G401 (cell line): ENCODE results near the gene SMYD4. TPM values are rescaled to one million over a fixed set of nuclear protein-coding genes. Genes with fewer than 3 reads are reported as not detected.
A peak's percentile ranks its signal among the peaks of the same experiment; 100 is the strongest.
"Not testable (repeated sequence)": the region's sequence is repeated elsewhere in the genome, so short reads cannot be mapped to it uniquely, and the experiment has no call there.

Experiments used
- DNase-seq: peaks from one replicate; pipeline ENCODE4 v3.0.0-alpha.2; 2015; ENCODE audit warnings: low spot score
- in situ Hi-C: cut with HindIII; loops from 2 replicates; pipeline ENCODE4 v1.10.0; 2016; ENCODE audit warnings: low sequenced_read_pairs, mixed read lengths
- total RNA-seq: library from RNA; depleted of rRNA; stranded (reverse); fragments of >200 nt; shearing (Covaris generic); gene quantifications from 2 replicates; pipeline ENCODE4 v1.2.3, GENCODE V29; 2014; rRNA removed

Gene SMYD4, protein sequence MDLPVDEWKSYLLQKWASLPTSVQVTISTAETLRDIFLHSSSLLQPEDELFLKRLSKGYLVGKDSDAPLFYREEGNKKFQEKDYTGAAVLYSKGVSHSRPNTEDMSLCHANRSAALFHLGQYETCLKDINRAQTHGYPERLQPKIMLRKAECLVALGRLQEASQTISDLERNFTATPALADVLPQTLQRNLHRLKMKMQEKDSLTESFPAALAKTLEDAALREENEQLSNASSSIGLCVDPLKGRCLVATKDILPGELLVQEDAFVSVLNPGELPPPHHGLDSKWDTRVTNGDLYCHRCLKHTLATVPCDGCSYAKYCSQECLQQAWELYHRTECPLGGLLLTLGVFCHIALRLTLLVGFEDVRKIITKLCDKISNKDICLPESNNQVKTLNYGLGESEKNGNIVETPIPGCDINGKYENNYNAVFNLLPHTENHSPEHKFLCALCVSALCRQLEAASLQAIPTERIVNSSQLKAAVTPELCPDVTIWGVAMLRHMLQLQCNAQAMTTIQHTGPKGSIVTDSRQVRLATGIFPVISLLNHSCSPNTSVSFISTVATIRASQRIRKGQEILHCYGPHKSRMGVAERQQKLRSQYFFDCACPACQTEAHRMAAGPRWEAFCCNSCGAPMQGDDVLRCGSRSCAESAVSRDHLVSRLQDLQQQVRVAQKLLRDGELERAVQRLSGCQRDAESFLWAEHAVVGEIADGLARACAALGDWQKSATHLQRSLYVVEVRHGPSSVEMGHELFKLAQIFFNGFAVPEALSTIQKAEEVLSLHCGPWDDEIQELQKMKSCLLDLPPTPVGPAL
- 13.4 and 16.0 TPM in 2 replicates for total RNA-seq

DNA sequence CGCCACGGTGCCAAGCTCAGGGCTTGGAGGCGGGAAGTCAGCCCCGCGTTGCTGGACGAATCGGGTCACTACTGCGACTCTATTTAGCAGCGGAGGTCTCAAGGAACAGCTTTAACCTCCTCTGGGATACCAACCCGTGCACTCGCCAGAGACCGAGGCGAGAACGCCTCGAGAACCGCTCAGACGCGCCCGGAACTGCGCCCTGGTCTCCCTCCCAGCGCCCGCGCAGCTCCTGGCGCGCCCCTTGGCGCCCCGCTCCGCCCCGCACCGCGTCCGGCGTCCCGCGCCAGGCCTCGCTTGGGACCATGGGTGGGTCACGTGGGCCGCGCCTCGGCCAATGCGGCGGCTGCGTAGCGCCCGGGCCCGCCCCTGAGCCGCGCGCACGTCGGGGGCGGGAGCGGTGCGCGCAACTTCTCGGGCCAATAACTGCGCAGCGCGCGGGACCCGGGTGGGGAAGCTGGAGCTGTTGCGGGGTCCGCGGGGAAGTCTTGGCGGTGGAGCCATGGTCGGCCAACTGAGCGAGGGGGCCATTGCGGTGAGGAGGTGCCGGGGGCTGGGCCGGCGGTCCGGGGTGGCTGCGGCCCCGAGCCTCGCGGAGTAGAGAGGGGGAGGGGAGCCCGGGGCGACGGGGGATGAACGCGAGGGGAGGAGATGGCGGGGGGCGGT lies at the start of gene SMYD4, which contains the start of gene RPA1:
Gene SMYD4, minus strand, starts transcription at position 311 of the 666 bp plus-strand sequence. CDS start 1,908 bp downstream, outside the sequence.
Gene RPA1, plus strand, starts transcription at position 414 of the 666 bp plus-strand sequence. Its CDS starts 89 bp downstream, at position 503.
- in situ Hi-C loops = no loop called here
- DNase-seq = peak; percentile 87

DNA sequence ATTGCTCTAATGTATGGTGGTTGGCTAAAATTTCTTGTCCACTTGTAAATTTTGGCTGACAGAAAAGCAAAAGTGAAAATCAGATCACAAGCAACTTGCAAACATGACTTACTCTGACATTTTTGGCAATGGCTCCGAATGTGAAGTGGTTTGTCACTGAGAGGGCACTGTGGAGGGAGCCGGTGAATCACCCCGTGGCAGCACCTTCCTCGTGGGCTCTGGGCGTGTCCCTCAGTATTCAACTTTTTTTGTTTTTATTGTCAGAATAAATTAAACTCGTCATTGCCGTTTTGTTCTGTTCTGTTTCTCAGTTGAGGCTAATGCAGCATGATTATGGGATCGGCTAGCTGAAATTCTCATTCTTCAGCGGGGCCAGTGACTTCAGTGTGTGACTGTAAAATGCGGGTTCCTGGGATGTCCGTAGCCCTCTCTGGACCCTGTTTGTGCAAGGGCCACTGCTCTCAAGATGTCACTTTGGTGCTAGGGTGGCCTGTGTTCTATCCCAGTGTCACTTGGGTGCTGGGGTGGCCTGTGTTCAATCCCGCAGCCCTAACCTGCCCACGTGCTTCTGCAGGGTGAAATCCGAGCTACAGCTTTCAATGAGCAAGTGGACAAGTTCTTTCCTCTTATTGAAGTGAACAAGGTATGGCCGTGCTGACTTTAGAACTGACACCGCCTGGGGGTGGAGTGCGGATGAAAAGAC lies 48.9 kb upstream of the SMYD4 start:
- DNase-seq = no peak
- in situ Hi-C loops = loop anchor here (25.0 kb wide), 1 partner anchor 159 kb away; the partner anchor contains the start of genes DPH1, OVCA2 and RTN4RL1

DNA sequence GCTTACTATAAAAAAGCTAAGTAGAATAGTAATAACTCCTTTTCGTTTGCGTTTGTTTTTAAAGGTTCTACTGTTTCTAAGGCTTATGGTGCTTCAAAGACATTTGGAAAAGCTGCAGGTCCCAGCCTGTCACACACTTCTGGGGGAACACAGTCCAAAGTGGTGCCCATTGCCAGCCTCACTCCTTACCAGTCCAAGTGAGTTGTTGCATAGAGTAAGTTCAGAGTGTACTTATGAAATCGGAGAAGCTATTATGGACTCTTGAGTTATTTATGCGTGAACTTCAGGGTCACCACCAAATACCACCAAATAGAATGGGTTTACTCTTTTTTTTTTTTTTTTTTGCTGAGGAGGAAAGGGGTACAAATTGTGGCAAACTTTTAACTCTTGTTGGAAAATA lies 45.9 kb upstream of the SMYD4 start:
- DNase-seq = no peak
- in situ Hi-C loops = loop anchor here (25.0 kb wide), 1 partner anchor 162 kb away; the partner anchor contains the start of genes DPH1, OVCA2 and RTN4RL1

DNA sequence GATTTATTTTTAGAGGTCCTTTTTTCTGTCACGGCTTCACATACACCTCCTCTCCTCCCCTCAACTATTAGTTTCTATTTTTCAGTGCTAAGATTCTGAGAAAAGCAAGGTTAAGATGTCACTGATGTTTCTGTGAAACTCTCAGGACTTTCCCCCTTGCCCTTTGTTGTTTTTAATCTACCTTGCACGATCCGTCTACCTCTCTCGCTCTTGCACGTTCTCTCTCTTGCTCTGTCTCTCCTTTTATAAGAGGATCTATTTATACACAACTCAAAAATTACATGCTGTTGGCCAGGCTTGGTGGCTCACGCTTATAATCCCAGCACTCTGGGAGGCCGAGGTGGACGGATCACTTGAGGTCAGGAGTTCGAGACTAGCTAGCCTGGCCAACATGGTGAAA lies 43.7 kb upstream of the SMYD4 start:
- in situ Hi-C loops = no loop called here
- DNase-seq = no peak

DNA sequence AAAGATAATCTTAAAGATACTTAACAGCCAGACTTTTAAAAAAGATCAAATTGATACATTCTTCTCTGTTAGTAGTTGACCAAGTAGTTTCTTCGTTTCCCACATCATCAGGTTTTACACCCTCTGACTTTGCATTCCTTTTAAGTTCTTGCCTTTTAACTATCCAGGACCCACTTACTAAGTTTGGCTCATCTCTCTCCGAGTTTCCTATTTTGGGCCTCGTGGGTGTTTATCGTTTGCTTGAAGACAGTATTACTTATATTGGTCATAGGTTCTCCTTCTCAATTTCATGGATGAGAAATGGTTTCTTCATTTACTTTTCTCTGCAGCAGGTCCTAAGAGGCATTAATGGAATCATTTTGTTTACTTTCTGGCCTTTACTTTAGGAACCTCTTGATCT lies 43.3 kb upstream of the SMYD4 start:
- no peak for DNase-seq
- in situ Hi-C loops = no loop called here

DNA sequence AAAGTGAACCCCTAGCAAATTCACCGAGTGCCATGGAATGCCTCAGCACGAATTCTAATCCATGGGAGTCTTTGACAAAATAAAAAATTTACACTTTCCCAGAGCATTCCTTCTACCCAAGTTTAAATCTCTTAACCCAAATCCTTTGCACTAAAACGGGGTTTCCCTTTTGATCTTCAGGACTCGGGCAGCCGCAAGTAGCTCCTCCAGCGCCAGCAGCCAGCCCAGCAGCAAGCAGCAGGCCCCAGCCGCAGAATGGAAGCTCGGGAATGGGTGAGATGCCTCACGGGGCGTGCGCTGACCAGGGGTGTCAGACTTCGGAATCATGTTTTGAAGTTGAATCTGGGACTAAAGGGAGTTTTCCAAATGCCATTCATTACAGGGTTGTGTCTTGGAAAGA lies 42.6 kb upstream of the SMYD4 start:
- in situ Hi-C loops = no loop called here
- DNase-seq = no peak

DNA sequence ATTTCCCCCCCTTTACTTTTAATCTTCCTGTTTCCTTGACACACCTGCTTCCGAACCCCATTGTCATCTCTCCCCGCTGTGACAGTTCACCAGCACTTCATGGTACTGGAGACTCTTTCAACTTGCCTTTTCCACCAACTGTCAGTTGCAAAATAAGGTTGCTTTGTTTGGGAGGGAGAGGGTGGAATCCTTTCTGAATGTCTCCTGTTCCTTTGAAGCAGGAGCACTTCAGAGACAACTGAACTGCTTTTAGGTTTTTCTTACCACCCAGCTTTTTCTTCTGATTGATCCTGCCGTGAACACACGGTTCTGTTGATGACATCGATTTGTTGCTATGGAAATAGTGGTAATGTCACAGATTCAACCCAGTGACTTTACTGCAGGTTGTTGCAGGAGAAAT lies 42.1 kb upstream of the SMYD4 start:
- DNase-seq = no peak
- in situ Hi-C loops = no loop called here

DNA sequence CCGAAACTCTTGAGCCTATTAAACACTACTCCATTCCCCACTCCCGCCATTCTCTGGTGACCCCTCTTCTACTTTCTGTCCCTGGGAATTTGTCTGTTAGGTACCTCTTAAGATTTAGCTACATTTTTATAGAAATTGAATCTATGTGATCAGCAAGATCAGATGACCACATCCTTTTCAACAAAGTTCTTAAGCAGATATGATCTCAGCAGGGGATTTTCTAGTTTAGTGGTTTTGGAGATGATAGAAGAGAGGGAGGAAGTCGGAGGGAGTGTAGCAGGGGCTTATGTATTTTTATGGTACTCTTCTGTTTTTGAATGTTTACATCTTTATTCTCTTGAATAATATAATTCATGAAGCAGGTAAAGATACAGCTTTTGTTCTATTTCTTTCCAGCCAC lies 40.9 kb upstream of the SMYD4 start:
- in situ Hi-C loops = no loop called here
- no peak for DNase-seq

DNA sequence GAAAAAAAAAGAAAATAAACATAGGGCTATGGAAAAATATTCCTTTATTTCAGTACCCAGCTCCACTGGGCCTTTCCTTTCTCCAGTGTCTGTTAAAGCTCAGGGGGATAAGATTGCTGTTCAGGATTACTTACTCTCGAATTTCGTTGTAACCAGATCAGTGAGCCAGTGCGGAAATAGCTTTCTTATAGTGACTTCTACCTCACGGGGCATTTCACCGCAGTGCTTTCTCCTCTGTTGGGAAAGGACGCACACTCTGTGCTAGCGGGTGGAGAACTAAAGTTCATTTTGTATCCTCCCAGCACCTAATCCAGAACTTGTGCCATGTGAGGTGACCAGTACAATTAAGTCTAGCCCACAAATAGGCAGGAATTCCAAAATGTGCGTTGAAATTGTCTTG lies 38.4 kb upstream of the SMYD4 start:
- in situ Hi-C loops = no loop called here

DNA sequence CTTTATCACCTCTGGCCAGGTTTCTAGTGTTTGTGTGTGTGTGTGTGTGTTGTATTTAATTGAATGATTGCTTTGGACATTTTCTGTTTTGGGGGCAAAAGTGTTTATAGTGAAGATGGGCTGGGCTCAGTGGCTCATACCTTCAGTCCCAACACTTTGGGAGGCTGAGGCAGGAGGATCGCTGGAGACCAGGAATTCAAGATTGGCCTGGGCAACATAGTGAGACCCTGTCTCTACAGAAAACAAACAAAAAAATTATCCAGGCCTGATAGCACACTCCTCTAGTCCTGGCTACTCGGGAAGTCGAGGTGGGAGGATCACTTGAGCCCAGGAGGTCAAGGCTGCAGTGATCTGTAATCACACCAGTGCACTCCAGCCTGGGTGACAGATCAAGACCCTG lies 37.6 kb upstream of the SMYD4 start:
- DNase-seq = no peak
- in situ Hi-C loops = no loop called here

More for the DNA sequence above, 38.4 kb upstream of the SMYD4 start:
- DNase-seq = no peak

DNA sequence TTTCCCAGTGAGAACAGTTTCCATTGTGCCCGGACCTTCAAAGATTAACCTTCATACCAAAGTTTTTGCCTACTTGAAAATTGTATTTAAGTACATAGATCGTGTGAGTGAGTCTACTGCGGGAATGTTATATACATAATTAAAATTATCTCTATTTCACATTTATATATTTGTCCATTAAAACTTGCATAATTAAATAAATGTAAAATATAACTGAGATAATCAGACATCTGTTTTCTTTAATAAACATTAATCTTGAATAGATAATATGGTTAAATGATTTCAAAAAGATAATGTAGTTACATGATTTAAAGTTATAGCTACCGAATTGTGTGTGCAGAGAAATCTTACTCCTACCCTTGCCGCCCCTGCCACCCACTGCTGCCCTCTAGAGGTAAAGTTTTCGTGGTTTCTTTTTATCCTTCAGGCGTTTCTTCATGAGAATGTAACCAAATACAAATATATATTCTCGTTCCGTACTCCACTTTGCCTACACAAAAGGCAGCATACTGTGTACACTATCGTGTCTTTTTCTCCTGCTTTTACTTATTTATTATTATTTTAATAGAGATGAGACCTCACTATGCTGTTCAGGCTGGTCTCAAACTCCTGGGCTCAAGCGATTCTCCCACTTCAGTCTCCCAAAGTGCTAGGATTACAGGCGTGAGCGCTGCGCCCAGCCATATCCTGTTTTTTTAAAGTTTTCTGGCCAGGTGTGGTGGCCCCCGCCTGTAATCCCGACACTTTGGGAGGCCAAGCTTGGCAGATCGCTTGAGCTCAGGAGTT lies 35.7 kb upstream of the SMYD4 start:
- DNase-seq = no peak
- in situ Hi-C loops = no loop called here

DNA sequence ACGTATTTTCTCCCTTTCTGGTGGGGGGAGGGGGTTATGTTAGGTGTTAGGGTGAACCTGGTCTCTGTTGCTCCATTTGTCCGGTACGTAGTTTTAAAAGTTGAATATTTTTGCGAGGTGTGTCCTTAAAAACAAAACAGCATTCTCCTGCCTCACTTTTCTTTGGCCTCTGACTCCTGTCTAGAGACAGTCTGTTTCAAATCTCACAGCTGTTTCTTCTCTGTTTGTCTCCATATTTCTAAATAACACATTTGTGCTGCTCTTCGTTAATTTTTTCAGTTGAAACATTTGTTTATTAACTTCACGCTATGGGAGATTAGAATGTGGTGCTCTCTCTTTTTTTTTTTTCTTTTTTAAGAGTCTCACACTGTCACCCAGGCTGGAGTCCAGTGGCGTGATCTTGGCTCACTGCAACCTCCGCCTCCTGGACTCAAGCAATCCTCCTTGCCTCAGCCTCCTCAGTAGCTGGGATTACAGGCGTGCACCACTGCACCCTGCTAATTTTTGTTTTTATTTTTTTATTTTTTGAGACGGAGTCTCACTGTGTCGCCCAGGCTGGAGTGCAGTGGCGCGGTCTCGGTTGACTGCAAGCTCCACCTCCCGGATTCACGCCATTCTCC lies 31.8 kb upstream of the SMYD4 start:
- in situ Hi-C loops = no loop called here
- DNase-seq = no peak

DNA sequence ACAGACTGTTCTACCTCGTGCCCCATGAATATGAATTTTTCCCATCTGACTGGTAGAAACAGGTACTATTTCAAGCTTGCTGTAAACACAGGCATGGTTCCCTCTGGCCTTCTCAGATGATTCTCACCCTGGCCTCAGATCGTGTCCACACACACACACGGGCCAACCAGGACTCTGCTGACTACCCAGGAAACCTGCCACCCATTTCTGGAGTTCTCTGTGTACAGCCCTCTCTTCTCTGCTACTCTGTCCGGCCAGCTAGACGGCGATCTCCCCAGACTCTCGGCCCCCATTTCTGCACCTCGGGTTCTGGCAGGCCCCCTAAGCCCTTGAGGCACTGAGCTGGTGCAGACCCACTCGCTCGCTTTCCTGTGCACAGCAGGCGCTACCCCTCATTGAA lies 31.3 kb upstream of the SMYD4 start:
- in situ Hi-C loops = no loop called here
- DNase-seq = no peak

DNA sequence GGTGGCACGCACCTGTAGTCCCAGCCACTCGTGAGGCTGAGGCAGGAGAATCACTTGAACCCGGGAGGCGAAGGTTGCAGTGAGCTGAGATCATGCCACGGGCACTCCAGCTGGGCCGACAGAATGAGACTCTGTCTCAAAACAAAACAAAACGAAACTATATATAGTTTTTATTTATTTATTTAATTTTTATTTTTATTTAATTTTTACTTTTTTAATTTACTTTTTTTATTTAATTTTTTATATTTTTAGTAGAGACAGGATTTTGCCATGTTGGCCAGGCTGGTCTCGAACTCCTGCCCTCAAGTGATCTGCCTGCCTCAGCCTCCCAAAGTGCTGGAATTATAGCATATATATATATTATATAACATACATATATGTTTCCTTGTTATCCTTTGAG lies 26.8 kb upstream of the SMYD4 start:
- in situ Hi-C loops = not testable (repeated sequence)

DNA sequence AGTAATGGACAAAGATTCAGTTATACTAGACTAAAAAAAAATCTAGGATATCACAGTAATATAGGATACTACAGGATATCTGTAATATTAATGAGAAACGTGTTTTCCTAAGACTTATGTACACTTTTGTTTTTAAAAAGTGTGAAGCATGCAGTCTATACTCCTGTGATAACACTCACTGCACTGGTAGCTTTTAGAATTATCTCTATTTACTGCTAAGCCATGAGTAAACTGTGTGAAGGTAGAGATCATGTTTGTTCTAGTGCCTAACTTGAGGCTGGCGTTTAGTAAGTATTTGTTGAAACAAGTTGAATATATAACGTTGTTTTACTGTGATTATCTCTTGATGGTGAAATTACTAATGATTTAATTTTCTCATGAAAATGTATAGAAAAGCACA lies 24.0 kb upstream of the SMYD4 start:
- DNase-seq = no peak
- in situ Hi-C loops = no loop called here

More for the DNA sequence above, 26.8 kb upstream of the SMYD4 start:
- not testable (repeated sequence) for DNase-seq

DNA sequence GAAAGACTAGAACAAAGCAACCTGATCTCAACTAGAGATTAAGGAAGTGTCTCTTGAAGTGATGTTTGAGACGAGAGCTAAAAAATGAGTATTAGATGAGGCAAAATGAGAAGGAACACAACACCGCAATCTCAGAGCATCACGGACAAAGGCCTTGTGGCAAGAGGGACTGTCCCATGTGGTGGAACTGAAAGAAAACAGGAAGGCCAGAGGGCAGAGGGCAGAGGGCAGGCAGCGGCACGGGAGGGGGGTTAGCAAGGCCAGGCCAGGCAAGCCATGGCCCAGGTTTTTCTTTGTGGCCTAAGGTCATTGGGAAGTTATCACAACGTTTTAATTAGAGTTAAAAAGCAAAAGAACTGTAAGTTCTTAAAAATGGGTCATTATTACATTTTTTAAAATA lies 22.6 kb upstream of the SMYD4 start:
- DNase-seq = no peak
- in situ Hi-C loops = no loop called here

DNA sequence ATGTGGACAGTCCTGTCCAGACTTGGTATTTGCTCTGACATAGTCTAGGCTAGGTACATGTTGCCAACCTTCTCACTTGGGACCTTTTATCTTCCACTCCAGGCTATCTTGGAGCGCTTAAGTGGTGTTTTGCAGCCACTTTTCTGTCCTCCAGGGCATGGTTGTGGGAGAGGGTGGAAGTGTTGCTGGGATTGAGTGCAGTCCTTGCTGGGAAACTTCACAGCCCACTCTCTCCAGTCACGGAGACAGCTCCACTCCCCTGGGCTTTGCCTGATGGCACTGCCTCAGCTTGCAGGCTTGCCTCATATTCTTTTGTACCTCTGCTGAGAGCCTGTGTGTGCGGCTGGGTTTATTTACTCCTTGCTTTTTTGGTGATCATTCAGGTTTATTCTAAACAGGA lies 17.5 kb upstream of the SMYD4 start:
- in situ Hi-C loops = no loop called here

DNA sequence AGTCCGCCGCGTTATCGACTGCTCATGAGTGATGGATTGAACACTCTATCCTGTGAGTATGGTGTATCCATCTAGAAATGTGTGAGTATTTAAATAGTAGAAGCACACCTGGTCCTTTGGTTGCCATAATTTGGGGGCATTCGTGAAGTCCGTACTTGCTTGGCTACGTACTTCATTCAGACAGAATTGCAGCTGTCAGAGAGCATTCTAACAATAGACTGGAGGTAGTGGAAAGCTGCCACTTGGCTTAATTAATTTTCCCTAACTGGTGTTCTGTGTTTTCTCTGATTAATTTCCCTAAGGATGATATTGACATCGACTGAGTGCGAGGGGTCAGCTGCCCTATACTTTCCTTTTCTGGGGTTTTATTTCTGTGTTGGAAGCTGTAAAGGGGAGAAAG lies 14.2 kb upstream of the SMYD4 start:
- in situ Hi-C loops = no loop called here
- no peak for DNase-seq

More for the DNA sequence above, 17.5 kb upstream of the SMYD4 start:
- DNase-seq = no peak
